Measurements from ENCODE around the gene SUGT1. TPM values are rescaled to one million over a fixed set of nuclear protein-coding genes. Genes with fewer than 3 reads are reported as not detected.
"Not testable (repeated sequence)": the region's sequence is repeated elsewhere in the genome, so short reads cannot be mapped to it uniquely, and the experiment has no call there.

Gene SUGT1
- total and polyA plus RNA-seq, 7 donors, result 21.9 to 49.0 (median 42.9) TPM

DNA sequence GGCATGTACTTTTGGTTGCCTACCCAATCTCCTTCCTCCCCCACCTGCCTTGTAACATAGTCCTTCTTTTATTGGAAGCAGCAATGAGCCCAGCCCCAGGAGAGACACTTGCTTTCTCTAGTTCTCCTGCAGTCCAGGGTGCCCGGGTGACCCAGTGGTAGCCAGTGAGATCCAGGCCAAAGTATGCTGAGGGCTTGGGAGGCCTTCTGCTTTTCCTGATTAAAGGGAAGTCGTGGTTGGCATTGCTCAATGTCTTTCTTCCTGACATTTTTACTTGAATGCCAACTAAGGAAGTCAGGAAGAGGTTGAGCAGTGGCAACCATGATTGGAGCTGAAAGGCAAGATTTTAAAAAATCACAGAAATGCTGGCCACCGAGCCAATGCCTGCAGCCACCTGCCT is 61.3 kb downstream of the SUGT1 start:
- Histone ChIP-seq H3K4me1 (no peaks in the 10 kb centered on the region), H3K9me3 (no peaks in the 10 kb centered on the region), H3K27me3 (no peaks in the 10 kb centered on the region), H3K27ac (no peak overlapping the region), H3K36me3 (no peaks in the 10 kb centered on the region), H3K4me3 (no peak overlapping the region)
- peak; percentile 74 for DNase-seq
- TF ChIP-seq POLR2A (IDR thresholded peaks at IDR 0.05), result no peak
- TF ChIP-seq, protein P1, sequence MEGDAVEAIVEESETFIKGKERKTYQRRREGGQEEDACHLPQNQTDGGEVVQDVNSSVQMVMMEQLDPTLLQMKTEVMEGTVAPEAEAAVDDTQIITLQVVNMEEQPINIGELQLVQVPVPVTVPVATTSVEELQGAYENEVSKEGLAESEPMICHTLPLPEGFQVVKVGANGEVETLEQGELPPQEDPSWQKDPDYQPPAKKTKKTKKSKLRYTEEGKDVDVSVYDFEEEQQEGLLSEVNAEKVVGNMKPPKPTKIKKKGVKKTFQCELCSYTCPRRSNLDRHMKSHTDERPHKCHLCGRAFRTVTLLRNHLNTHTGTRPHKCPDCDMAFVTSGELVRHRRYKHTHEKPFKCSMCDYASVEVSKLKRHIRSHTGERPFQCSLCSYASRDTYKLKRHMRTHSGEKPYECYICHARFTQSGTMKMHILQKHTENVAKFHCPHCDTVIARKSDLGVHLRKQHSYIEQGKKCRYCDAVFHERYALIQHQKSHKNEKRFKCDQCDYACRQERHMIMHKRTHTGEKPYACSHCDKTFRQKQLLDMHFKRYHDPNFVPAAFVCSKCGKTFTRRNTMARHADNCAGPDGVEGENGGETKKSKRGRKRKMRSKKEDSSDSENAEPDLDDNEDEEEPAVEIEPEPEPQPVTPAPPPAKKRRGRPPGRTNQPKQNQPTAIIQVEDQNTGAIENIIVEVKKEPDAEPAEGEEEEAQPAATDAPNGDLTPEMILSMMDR (IDR thresholded peaks at IDR 0.05), result no peak
- TF ChIP-seq POLR2AphosphoS5 (IDR thresholded peaks at IDR 0.05), result no peak
- no peak for TF ChIP-seq EP300 (IDR thresholded peaks at IDR 0.05)
- 48 to 72% methylated on average over 3 of the region's 3 CpGs for WGBS, 2 donors
- intact Hi-C loops (cut with DNase I), result no loop called here

DNA sequence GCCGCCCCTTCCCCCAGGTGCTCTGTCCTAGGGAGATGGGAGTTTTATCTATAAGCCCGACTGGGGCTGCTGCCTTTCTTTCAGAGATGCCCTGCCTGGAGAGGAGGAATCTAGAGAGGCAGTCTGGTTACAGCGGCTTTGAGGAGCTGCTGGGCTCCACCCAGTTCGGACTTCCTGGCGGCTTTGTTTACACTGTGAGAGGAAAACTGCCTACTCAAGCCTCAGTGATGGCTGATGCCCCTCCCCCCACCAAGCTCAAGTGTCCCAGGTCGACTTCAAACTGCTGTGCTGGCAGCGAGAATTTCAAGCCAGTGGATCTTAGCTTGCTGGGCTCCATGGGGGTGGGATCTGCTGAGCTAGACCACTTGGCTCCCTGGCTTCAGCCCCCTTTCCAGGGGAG is 68.3 kb downstream of the SUGT1 start:
- H3K27ac ChIP-seq; H3K4me3 ChIP-seq; H3K4me1 ChIP-seq; H3K9me3 ChIP-seq; DNase-seq; intact Hi-C loops (cut with DNase I); H3K36me3 ChIP-seq; H3K27me3 ChIP-seq: not testable (repeated sequence)
- WGBS, 2 donors, result 61 to 68% methylated on average over 7 of the region's 7 CpGs

DNA sequence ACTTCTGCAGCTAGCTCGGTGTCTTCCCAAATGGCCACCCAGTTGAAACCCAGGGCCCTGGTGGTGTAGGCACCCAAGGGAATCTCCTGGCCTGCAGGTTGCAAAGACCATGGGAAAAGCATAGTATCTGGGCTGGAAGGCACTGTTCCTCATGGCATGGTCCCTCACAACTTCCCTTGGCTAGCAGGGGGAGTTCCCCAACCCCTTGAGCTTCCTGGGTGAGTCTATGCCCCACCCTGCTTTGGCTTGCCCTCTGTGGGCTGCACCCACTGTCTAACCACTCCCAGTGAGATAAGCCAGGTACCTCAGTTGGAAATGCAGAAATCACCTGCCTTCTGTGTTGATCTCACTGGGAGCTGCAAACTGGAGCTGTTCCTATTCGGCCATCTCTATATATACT is 68.7 kb downstream of the SUGT1 start:
- H3K4me1 ChIP-seq; H3K27me3 ChIP-seq; intact Hi-C loops (cut with DNase I); H3K36me3 ChIP-seq; H3K4me3 ChIP-seq; H3K27ac ChIP-seq; H3K9me3 ChIP-seq; DNase-seq: not testable (repeated sequence)
- 91 to 92% methylated on average over 2 of the region's 2 CpGs for WGBS, 2 donors

DNA sequence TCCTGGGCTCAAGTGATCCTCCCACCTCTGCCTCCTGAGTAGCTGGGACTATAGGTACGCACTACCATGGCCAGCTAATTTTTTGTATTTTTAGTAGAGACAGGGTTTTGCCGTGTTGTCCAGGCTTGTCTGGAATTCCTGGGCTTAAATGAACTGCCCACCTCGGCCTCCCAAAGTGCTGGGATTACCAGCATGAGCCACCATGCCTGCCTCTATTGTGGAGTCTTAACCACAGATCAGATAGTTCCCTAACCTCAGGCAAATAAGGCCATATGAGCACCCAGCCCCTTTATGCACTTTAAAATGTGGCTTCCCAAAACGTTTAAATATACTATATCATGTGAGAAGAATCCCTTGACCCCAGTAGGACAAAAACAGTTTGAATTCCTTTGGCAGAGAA is 70.5 kb downstream of the SUGT1 start:
- H3K9me3 ChIP-seq, result no peaks in the 10 kb centered on the region
- no peaks in the 10 kb centered on the region for H3K4me1 ChIP-seq
- 84 to 90% methylated on average over 4 of the region's 4 CpGs for WGBS, 2 donors
- H3K36me3 ChIP-seq, result no peaks in the 10 kb centered on the region
- DNase-seq, result no peak
- H3K27ac ChIP-seq, result no peak overlapping the region
- TF ChIP-seq POLR2AphosphoS5 (IDR thresholded peaks at IDR 0.05) (no peak), POLR2A (IDR thresholded peaks at IDR 0.05) (no peak), EP300 (IDR thresholded peaks at IDR 0.05) (no peak)
- TF ChIP-seq, protein P1 (IDR thresholded peaks at IDR 0.05), result no peak
- no peaks in the 10 kb centered on the region for H3K27me3 ChIP-seq
- no peak overlapping the region for H3K4me3 ChIP-seq
- intact Hi-C loops (cut with DNase I), result no loop called here

DNA sequence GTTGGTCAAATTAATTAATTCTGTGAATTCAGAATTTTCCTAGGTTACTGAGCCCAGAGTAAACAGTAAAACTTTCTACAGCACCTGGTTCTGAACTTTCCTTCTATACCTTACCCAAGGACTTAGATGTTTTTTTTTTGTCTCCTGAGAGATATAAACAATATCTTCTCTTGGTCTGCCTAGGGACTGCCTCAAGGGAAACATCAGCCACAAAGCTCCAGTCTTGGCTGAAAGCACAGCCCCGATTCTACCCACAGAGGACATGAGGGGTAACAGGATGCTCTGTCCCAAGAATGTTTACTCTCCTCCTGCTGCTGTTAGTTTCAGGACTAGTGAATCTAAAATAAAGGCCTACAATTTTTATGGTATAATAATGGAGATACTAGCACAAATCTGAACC is 72.7 kb downstream of the SUGT1 start:
- no peak overlapping the region for H3K4me3 ChIP-seq
- TF ChIP-seq, protein P1 (IDR thresholded peaks at IDR 0.05), result no peak
- TF ChIP-seq POLR2A (IDR thresholded peaks at IDR 0.05), result no peak
- no peak for TF ChIP-seq EP300 (IDR thresholded peaks at IDR 0.05)
- TF ChIP-seq POLR2AphosphoS5 (IDR thresholded peaks at IDR 0.05), result no peak
- H3K9me3 ChIP-seq, result no peaks in the 10 kb centered on the region
- H3K36me3 ChIP-seq, result no peaks in the 10 kb centered on the region
- 88 to 94% methylated on average over 1 of the region's 1 CpG for whole genome bisulfite sequencing, 2 donors
- DNase-seq, result no peak
- intact Hi-C loops (cut with DNase I), result no loop called here
- no peak overlapping the region for H3K27ac ChIP-seq
- no peaks in the 10 kb centered on the region for H3K27me3 ChIP-seq
- no peaks in the 10 kb centered on the region for H3K4me1 ChIP-seq

DNA sequence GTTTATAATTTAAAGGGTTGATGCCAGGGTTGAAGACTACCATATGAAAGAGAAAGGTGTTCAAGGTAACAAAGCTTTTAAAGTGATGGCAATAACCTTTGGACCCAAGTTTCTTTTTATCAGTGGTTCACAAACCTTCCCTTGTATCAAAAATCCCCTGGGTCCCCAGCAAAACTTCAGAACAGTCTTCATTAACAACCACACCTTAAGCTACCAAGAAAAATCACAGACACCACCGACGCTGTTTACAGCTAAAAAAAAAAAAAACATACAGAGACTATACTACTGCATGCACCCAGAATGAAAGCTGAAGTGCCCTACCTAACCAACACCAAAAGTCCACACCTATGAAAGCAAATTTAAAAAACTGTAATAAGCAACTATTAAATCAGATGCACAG is 73.6 kb downstream of the SUGT1 start:
- intact Hi-C loops (cut with DNase I), result no loop called here
- no peak overlapping the region for H3K4me3 ChIP-seq

More for the DNA sequence above, 73.6 kb downstream of the SUGT1 start:
- Histone ChIP-seq H3K4me1 (no peaks in the 10 kb centered on the region), H3K27me3 (no peaks in the 10 kb centered on the region), H3K9me3 (no peaks in the 10 kb centered on the region), H3K27ac (no peak overlapping the region), H3K36me3 (no peaks in the 10 kb centered on the region)
- TF ChIP-seq EP300 (IDR thresholded peaks at IDR 0.05) (no peak), POLR2AphosphoS5 (IDR thresholded peaks at IDR 0.05) (no peak), POLR2A (IDR thresholded peaks at IDR 0.05) (no peak)
- TF ChIP-seq, protein P1 (IDR thresholded peaks at IDR 0.05), result no peak
- DNase-seq, result no peak
- WGBS, 2 donors, result 20 to 62% methylated on average over 2 of the region's 2 CpGs

Data from sigmoid colon (tissue), 7 donors.